SK-MEL-5 (cell line): ENCODE measurements around the gene LGSN. TPM values are rescaled to one million over a fixed set of nuclear protein-coding genes. Genes with fewer than 3 reads are reported as not detected.
"Not testable (repeated sequence)": the region's sequence is repeated elsewhere in the genome, so short reads cannot be mapped to it uniquely, and the experiment has no call there.

Source experiments
- DNase-seq: peaks from one replicate; pipeline ENCODE4 v3.0.0-alpha.2; 2016; ENCODE audit warnings: low read depth, low spot score
- in situ Hi-C: cut with HindIII; loops from 2 replicates; pipeline ENCODE4 v1.10.0; 2016; ENCODE audit warnings: low sequenced_read_pairs, high pct_unique_total_duplicates, low pct_unique_long_range_greater_than_20kb
- total RNA-seq: library from RNA; depleted of rRNA; stranded (reverse); fragments of >200 nt; shearing (Covaris generic); gene quantifications from 2 replicates; pipeline ENCODE4 v1.2.3, GENCODE V29; 2014

Gene LGSN
- total RNA-seq, 1 experiment from 2014 or later: 0.32 TPM

DNA sequence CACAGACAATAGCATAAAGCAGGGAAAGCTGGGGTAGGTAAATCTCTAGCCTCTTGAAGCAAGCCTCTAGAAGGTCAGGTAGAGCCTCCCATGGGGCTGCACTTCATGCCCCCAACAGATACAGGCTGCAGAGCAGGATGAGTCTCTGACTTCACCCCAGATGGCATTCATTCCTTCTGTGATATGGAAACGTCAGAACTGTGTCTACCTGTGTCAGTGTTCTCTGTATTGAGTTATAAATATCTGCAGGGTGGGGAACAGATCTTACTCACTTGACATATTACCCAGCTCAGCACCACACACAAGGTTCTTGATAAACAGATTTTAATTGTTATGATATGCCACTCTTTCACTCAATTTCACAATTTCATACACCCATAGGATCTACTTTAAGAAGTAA lies 2.1 kb downstream of the LGSN start:
- DNase-seq: peak; percentile 6
- in situ Hi-C loops: no loop called here

DNA sequence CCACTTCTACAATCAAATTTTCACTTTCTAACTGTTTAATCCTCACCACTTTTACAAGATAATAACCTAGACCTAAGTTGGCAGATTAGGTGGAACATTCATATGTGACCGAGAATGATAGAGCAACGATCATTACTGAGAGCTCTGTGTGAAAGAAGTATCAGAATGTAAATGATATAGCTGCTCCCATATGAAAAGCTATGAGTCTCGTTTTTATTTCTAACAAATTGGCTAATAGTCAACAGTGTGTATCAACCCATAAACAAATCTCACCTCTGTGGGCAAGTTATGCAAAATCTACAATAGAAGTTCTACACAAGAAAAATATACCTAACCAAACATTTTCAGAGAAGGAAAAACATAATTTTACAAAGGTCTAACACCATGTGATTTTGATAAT lies 3.7 kb downstream of the LGSN start:
- in situ Hi-C loops: no loop called here
- no peak for DNase-seq

DNA sequence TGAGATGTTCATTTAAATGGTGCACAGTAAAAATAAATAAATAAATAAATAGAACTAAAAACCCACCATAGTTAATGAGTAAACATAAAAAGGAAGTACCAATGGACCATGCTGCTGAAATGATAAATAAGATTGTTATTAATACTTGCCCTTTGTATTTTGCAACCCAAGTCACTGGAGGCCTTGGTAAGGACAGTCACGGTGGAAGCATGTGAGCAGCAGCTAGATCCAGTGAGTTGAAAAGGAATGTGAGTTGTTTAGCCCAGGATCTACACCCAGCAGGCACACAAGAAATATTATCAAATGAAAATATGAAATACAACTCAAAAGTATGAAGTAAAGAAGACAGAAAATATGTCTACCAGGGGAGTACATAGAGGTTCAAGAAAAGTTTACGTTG lies 6.7 kb downstream of the LGSN start:
- in situ Hi-C loops: no loop called here
- DNase-seq: no peak

DNA sequence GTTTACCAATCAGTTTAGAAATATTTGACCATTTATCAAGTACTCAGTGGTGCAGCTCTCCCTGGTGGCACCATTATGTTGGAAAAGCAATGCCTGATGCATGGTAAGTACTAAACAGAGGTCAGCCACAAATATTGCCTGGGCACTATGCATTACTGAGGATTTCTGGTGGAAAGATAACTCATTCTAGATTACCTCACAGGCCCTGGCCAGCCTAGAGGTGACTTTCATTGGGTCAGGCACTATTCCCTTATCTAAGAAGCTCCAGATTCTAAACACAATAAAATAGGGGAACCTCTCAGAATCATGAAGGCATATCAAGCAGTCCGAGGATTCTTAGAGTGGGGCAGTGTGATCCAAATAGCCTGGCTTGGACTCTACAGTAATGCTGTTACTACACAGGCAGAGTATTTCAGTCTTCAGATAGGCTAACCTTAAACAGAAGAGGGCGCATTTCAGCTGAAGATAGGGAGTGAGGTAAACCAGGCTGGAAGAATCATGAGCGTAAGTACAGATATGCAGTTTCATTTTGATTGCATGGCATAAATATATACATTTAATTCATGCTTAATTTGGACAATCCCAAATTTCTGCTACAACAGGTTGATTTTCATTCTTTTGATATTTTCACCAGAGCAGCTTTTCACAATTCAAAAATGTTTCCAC lies 12.1 kb downstream of the LGSN start:
- DNase-seq: peak; percentile 89
- in situ Hi-C loops: no loop called here

DNA sequence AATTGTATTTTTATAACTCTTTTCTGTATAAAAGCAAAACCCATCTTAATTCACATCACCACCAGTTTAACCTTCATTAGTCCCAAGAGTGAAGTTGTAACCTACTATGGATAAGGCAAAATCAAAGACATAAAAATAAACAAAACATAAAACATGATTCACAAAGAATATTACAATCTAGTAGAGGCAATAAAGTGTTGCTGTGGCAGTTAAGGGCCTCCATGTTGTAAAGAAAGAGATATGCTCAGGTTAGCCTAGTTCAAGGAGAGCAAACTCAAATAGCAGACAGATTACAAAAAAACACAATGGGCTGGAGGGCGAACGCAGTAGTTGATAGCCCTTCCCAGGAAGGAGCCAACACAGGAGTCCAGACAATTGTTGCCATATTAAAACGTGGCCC lies 13.4 kb downstream of the LGSN start:
- DNase-seq: no peak
- in situ Hi-C loops: no loop called here

DNA sequence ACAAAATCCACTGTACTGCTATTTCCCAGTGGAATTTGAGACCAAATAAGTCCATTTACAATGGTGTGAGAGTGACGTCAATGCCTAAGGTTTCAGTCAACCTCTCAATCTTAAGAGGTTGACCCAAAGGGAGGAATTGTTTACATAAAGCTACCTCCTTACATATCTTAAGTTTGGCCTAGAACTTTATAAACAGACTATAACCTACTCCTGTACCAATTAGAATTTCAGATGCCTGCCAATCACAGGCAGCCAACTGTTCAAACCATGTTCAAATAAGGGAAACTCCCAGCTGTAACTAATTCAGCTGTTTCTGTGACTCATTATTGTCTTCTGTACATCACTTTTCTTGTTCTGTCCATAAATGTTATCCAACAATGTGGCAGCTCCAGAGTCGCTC lies 14.5 kb downstream of the LGSN start:
- DNase-seq: peak; percentile 40
- in situ Hi-C loops: no loop called here

DNA sequence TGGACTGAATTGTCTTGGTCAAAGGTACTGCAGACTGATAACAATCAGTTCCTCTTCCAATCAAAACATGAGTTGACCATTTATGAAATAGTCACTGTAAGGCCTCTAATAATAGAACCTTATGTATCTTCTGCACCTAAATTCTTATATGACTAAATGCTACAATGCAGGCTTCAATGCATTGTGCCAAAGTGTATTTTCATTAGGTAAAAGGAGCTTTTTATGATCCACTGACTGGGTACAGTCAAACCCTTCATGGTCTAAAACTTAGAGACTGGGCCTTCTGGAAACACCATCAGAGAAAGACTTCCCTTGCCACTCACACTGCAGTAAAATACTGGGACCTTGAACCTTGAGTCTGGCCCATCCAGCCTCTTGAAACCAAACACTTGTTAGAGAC lies 16.3 kb downstream of the LGSN start:
- in situ Hi-C loops: no loop called here
- peak; percentile 49 for DNase-seq

DNA sequence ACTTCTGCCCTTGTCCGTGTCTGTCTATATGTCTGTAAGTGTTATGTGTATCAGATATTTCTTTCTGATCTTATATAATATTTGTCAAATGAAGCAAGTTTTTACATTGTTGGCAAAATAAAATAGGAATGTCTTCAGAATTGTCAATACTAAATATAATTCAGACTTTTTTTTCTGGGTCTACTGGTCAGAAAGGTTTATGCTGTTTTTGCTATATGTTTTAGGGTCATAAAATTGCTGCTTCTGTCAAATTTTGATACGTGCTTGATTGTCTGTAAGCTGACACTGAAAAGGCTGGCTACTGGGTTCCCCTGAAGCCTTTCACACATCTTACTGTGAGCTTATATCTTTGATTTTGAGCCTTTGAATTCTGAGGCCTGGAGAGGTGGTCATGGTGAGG lies 20.1 kb downstream of the LGSN start:
- DNase-seq: no peak
- in situ Hi-C loops: no loop called here

DNA sequence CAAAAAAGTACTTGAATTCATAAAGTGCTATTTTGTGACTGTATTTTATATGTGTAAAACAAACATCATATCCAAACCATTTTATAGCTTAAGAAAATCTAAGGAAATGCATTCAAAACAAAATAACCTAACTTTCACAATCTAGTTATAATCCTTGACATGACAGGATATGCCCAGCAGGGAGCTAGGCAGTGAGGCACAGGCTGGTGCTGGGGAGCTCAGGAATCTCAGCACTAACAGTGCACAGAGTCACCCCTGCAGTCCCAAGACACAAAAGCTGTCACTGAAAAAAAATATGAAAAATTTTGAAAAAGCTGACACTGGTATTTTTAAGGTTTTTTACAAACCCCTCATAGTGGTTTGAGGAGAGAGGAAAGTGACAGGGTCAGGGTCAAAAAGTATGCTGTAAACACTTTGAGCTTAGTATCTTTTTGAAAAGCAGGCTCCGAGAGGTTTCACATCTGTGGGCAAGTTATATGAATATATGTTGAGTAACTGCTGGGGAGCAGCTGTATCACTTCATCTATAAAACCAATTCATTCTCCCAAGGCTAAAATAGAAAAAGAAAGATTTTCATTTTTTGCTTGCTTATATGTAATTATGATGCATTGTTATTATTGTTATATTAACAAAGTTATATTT lies 24.1 kb downstream of the LGSN start:
- in situ Hi-C loops: no loop called here
- DNase-seq: peak; percentile 16

DNA sequence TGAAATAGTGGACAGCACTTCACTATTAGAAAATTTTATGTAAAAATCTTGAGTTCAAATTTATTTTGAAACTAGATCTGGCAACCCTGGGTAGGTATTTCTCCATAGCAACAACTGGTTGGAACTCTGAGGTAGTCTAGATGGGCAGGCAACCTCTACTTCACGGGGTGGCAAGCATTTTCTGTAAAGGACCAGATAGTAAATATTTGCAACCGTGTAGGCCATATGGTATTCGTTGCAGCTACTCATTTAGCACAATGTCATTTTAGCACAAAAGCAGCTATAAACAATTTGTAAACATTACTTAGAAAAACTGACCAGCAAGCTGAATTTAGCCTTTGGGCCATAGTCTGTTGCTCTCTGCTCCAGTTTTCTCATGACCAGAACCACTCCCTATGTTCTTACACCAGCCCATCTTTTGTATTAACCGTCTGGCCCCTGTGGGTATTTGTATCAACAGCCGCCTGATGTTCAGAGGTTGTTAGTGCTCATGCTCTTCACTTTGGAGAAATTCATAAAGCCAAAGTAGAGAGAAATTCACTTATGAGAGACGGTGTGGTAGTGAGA lies 29.2 kb downstream of the LGSN start:
- in situ Hi-C loops: no loop called here
- no peak for DNase-seq

DNA sequence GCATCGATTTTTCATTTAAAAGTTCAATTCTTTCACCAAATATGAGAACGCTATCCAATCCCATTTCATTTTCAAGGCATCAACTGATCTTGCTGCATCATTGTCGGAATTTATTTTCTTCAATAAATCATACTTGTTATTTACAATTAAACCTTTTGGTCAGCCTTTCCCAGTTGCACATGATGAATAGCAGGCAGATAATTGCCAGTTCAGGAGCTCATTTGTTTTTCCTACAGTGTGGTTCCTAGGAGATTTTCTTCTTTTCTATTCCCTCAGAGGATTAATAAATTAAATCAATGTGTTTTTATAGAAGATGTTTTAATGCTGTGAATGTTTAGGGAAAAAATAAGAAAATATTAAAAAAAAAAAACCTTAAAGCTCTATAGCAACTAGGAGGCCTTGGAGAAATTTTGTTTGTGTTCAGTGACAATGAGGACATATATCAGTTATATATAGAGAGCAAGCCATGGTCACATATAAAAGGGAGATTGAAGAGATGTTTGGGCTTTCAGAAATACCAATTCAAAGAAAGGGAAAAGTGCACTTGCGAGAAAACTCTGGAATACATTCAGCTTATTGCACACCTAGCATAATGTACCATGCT lies 30.4 kb downstream of the LGSN start:
- in situ Hi-C loops: no loop called here
- no peak for DNase-seq

DNA sequence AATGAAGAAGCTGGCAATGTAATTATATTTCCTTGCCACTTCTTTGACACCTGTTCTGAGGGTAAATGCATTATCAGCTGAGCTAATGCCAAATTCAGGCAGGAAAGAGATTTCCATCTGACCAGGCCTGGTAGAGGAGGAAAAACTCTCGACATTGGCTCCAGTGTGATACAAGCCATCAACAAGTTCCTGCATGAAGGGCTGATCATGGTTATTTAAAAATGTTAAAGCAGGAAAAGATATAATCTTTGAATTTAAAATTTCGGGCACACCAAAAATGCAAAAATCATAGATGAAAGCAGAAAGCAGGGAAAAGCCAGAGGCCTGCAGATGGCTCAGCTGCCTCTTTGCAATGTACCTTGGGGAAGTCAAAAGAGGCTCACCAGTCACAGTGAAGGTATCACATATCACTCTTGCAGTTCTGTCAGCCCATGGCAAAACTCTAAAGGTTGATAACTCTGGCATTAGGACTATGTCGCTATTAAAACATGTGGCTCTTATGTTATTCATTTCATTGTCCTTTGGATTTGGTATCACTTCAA lies 39.1 kb downstream of the LGSN start:
- in situ Hi-C loops: no loop called here
- DNase-seq: no peak

DNA sequence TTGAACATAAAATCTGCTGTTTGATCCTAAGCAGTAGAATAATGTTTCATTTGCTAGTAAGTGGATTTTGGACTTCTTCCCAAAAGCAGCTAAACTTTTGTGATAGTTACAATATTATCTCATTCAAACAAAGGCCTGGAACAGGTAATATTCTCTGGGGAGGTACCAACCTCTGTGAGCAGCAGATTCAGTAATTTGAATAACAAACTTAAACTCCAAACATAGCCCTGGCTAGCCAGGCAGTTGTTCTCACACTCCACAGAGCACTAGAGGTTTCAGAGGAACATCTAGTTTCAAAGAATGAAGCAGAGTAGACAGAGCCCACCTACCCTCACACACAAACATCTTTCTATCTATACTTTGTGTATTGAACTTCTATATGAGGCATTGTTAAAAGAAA lies 40.9 kb downstream of the LGSN start:
- no peak for DNase-seq
- in situ Hi-C loops: no loop called here

DNA sequence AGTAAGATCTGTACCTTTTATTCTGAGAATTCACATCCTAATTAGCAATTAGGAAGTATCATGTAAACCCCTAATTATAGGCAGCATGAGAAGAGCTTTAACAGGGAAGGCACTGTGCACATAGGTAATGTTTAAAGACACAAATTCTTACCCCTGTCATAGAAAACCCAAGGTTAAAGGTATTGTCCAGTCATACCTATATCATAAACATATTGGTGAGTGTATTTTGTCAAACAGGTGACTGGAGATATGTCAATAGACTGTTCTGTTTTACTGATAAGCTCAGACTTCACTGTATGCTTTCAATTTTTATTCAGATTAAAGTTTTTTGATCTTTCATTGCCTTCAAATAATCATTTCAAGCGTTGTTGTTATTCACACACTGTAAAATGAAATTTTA lies 43.8 kb downstream of the LGSN start:
- in situ Hi-C loops: no loop called here

DNA sequence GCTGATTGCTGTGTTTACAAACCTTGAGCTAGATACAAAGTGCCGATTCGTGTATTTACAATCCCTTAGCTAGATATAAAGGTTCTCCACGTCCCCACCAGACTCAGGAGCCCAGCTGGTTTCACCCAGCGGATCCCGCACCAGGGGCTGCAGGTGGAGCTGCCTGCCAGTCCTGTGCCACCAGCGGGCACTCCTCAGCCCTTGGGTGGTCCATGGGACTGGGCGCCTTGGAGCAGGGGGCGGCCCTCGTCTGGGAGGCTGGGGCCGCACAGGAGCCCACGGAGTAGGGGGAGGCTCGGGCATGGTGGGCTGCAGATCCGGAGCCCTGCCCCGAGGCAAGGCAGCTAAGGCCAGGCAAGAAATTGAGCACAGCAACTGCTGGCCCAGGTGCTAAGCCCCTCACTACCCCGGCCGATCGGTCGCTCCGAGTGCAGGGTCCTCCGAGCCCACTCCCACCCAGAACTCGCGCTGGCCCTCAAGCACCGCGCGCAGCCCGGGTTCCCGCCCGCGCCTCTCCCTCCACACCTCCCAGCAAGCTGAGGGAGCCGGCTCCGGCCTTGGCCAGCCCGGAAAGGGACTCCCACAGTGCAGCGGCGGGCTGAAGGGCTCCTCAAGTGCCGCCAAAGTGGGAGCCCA lies 44.9 kb downstream of the LGSN start:
- in situ Hi-C loops, DNase-seq: not testable (repeated sequence)

More for the DNA sequence above, 43.8 kb downstream of the LGSN start:
- no peak for DNase-seq

DNA sequence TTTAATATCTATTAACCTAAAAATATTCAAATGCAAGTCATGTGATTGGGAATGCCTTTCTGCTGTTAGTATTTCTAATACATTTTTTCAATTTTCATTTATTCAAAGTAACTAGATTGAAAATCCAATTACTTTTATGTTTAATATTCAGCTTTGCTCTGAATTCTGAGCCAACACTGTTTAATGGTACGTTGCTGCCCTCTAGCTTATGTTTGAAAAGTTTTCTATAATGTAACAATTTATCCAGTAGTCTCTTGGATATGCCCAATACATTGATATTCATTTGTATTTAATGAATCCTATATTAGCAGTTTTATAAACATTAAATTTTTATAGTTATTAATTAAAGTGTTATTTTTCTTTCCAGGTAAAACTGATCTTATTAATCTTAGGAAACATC lies 47.4 kb downstream of the LGSN start:
- peak; percentile 62 for DNase-seq

DNA sequence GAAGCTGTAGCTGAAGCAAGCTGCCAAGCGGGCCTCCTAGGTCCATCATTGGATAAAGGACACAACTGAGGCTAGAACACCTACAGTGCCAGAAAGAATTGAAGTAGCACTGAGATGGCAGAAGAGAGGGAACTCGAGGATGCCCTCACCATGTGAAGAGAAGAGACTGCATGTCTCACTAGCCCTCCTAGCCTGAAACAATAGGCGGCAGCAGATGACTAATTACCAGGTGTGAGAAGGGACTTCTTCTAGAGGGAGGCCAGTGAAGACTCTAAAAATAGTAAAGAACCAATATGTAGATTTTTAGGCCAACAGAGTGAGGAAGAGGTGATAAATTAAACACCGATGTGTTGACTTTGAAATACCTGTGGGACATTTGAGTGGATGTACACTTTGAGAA lies 50.3 kb downstream of the LGSN start:
- in situ Hi-C loops: no loop called here
- DNase-seq: no peak

More for the DNA sequence above, 47.4 kb downstream of the LGSN start:
- in situ Hi-C loops: no loop called here

DNA sequence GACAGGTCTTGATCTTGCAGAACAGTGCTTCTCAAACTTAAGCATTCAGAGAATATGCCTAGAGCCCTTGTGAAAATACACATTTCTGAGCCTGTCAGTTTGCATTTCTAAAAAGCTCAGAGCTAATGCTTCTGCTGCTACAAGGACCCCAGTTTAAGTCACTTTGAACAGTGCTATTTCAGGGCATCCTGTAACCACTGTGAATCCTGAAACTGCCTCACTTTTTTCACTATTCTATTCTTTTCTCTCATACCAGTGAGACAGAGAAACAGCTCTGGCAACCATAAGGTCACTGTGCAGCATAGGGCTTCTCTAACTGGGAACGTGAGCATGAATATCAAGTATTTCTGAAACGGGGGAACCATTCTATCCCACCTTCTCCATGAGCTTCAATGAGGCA lies 51.2 kb downstream of the LGSN start:
- no peak for DNase-seq
- in situ Hi-C loops: no loop called here
